ENCODE data around the gene PCNX3. TPM values are rescaled to one million over a fixed set of nuclear protein-coding genes. Genes with fewer than 3 reads are reported as not detected.

The PCNX3 gene
- polyA plus RNA-seq, 1 experiment, result 19.7 TPM

DNA sequence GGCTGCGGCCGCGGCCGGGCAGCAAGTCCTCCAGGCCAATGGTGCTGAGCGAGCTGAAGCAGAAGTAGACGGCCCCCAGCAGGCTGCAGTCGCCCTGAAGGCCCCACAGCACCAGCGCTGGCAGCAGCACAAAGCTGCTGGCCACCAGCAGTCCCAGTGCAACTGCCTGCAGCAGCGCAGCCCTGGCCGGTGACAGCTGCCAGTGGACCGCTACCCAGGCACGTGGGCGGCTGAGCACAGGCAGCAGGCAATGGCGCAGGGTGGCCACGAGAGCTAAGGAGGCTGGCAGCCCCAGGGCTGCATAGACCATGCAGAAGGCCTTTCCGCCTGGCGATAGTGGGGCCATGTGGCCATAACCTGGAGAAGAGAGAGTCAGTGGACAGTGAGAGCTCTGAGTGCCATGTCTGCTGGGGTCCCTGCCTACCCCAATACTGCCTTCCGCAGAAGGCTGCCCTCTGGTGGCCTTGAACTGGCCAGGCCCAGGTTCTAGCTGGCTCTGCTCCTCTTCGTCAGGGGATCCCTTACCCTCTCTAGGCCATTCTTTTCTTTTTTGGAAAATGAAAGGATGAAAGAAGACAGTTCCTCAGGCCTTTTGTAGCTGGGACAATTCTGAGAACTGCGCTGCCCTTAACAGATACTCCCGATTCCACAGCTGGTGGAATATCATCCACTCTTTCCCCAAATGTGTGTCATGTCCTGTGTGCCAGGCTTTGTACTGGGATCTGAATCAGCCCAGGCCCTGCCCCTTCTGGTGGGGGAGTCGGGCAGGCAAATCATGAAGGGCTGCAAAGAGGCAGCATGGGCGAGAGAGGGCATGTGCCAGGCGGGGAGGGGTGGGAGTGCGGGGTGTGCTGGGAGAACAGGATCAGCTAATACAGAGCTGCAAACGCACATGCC is 21.8 kb upstream of the PCNX3 start:
- Histone ChIP-seq H3K4me3 (ENCODE audit: low read depth, low read length) (no peak overlapping the region), H3K27me3 (ENCODE audit: control insufficient read depth, insufficient read depth, low read length) (no peaks in the 10 kb centered on the region), H3K36me3 (ENCODE audit: control insufficient read depth, insufficient read depth, low read length) (peaks cover 24% of the 10 kb centered on the region)
- TF ChIP-seq, protein P1, sequence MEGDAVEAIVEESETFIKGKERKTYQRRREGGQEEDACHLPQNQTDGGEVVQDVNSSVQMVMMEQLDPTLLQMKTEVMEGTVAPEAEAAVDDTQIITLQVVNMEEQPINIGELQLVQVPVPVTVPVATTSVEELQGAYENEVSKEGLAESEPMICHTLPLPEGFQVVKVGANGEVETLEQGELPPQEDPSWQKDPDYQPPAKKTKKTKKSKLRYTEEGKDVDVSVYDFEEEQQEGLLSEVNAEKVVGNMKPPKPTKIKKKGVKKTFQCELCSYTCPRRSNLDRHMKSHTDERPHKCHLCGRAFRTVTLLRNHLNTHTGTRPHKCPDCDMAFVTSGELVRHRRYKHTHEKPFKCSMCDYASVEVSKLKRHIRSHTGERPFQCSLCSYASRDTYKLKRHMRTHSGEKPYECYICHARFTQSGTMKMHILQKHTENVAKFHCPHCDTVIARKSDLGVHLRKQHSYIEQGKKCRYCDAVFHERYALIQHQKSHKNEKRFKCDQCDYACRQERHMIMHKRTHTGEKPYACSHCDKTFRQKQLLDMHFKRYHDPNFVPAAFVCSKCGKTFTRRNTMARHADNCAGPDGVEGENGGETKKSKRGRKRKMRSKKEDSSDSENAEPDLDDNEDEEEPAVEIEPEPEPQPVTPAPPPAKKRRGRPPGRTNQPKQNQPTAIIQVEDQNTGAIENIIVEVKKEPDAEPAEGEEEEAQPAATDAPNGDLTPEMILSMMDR (IDR thresholded peaks at IDR 0.05; ENCODE audit: insufficient read depth, low read depth, low read length), result peak; percentile 78
- CTCF ChIA-PET, result interaction anchor here (0.8 to 11.8 kb wide), 22 partner anchors 8 to 227 kb away, joined by 3 to 134 read pairs (median 4); partner anchors contain the start of genes EHBP1L1, FAM89B, MAP3K11 and PCNX3
- POLR2A ChIA-PET, result no interaction called here
- no peak for DNase-seq (ENCODE audit: low read depth)

DNA sequence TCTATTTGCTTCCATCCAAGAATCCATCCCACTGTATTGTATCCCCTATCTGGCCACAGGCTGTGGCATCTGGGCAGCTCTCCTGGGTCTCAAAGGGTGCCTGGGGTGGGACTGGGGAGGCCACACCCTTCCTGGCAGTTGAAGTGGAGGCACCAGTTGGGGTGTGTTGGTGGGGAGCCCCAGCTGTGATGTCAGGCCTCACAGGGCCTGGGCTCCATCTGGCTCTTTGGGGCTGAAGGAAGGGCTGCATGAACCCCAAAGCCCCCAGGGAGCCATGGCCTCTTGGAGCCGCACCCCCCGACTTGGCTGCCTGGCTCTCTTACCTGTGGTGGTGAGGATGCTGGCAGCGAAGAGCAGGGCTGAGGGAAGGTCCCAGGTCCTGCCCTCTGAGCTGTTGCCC is 20.4 kb upstream of the PCNX3 start:
- no peak for DNase-seq (ENCODE audit: low read depth)
- ChIA-PET CTCF (interaction anchor here (1.0 to 11.8 kb wide), 5 partner anchors 10 to 54 kb away, joined by 4 to 134 read pairs (median 25); partner anchors contain the start of gene EHBP1L1), POLR2A (no interaction called here)
- H3K27me3 ChIP-seq (ENCODE audit: control insufficient read depth, insufficient read depth, low read length), result no peaks in the 10 kb centered on the region
- H3K4me3 ChIP-seq (ENCODE audit: low read depth, low read length), result no peak overlapping the region
- TF ChIP-seq, protein P1 (IDR thresholded peaks at IDR 0.05; ENCODE audit: insufficient read depth, low read depth, low read length), result no peak
- H3K36me3 ChIP-seq (ENCODE audit: control insufficient read depth, insufficient read depth, low read length), result peaks cover 18% of the 10 kb centered on the region

GRCh38 chr11:65595543-65596281 is 19.9 kb upstream of the PCNX3 start, which contains the start of gene KCNK7:
Gene KCNK7 (minus strand): TSS chr11:65595800. CDS start chr11:65595772, 28 bp downstream.
- CTCF ChIA-PET, result interaction anchor here (1.7 to 11.8 kb wide), 4 partner anchors 9 to 54 kb away, joined by 4 to 134 read pairs (median 34); partner anchors contain the start of gene EHBP1L1
- POLR2A ChIA-PET, result no interaction called here
- H3K36me3 ChIP-seq (ENCODE audit: control insufficient read depth, insufficient read depth, low read length), result peaks cover 15% of the 10 kb centered on the region
- no peak within 1 kb of the TSS for H3K4me3 ChIP-seq (ENCODE audit: low read depth, low read length)
- DNase-seq (ENCODE audit: low read depth), result no peak
- H3K27me3 ChIP-seq (ENCODE audit: control insufficient read depth, insufficient read depth, low read length), result no peaks in the 10 kb centered on the region
- TF ChIP-seq, protein P1 (IDR thresholded peaks at IDR 0.05; ENCODE audit: insufficient read depth, low read depth, low read length), result no peak

DNA sequence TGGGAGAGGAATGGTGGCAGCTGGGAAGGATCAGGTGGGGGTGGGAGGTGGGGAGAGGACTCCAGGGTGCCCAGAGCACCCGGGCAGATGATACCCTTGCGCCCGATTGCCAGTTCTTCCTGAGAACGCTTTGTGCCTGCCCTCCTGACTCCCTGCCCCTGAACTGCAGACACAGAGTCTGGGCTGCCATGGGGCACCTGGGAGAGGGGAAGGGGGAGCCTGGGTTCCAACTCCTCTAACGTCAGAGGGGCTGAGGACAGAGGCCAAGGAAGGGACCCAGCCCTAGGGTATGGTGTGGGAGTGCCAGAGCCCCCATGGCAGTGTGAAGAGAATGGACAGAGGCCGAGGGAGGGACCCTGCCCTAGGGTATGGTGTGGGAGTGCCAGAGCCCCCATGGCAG is 19.1 kb upstream of the PCNX3 start:
- Histone ChIP-seq H3K27me3 (ENCODE audit: control insufficient read depth, insufficient read depth, low read length) (no peaks in the 10 kb centered on the region), H3K36me3 (ENCODE audit: control insufficient read depth, insufficient read depth, low read length) (peaks cover 15% of the 10 kb centered on the region), H3K4me3 (ENCODE audit: low read depth, low read length) (no peak overlapping the region)
- CTCF ChIA-PET, result interaction anchor here (1.7 to 11.8 kb wide), 3 partner anchors 13 to 55 kb away, joined by 4 to 134 read pairs (median 25); partner anchors contain the start of gene EHBP1L1
- DNase-seq (ENCODE audit: low read depth), result no peak
- TF ChIP-seq, protein P1 (IDR thresholded peaks at IDR 0.05; ENCODE audit: insufficient read depth, low read depth, low read length), result no peak
- POLR2A ChIA-PET, result no interaction called here
